HG02870 (cell line): ENCODE measurements around the gene CELSR1.
A peak's percentile ranks its signal among the peaks of the same experiment; 100 is the strongest.

Experiments
- ATAC-seq: cut with Tn5 transposase; IDR thresholded peaks from one replicate; pipeline ENCODE4 v1.9.1; 2021; ENCODE audit warnings: mild to moderate bottlenecking, moderate library complexity; ENCODE audit not compliant: unreplicated experiment

The CELSR1 gene

DNA sequence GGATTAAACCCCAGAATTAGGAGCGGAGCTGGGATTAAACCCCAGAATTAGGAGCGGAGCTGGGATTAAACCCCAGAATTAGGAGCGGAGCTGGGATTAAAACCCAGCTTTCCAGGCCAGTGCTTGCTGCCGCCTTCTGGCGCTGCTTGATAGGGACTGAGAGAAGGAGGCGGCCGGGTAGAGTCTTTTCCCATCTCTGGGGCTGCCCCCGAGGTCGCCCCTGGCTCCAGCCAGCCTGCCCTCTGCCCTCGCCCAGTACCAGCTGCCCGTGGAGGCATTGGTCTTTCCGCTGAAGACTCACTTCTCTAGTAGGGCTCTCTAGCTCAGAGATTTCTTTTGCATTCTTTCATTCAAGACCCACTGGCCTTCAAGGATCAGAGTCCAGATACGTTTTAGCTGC is 196.7 kb downstream of the CELSR1 start:
- no peak for ATAC-seq

DNA sequence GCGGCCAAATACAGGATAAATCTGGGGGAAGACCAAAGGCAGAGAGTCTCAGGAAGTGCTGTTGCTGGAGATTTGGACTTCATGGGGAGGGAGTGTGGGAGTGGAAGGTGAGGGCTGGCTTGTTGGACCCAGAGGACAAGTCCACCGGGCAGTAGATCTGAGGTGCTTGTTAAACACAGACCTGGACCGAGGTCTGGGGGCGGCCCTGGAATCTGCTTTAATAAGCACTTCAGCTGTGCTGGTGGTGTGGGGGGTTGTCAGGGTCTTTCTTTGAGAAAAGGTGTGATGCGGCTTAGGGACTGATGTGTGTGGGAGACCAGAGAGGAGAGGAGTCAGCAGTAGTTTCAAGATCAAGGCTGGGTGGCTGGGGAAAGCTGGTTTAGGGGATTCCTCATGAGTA is 197.5 kb downstream of the CELSR1 start:
- ATAC-seq: no peak

DNA sequence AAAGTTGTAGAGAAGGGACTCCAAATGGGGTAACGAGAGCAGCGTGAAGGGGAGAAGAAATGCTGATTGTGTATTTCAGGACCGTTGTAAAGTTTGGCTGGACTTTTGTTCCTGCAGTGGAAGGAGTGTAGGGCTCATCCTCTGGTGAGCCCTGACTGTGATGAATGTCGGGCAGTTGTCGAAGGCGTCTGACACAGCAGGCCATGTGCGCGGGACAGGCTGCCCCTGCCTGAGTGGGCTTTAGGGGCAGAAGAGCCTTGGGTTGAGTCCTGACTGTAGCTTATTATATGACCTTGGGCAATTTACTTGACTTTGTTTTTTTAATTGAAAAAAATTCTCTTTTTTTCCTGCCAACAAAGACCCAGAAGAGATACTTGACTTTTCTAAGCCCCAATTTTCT is 198.8 kb downstream of the CELSR1 start:
- ATAC-seq: no peak

DNA sequence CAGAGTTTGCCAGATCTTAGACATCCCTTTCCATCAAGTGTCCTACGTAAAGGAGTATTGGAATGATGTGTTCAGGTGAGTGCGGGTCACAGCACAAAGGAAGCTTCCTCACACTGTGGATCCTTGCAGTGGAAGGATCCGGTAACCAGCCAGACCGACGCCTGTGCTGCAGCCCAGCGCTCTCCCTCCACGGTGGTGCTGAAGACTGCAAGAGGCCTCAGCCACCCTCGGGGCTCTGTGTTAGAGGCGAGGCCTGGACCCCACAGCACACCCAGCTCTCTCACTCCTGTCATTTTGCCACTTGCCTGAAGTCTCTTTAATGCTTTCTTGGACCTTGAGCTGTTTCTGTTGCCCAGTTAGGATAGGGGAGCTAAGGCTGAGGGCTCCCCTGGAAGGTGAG is 199.6 kb downstream of the CELSR1 start:
- ATAC-seq: no peak

DNA sequence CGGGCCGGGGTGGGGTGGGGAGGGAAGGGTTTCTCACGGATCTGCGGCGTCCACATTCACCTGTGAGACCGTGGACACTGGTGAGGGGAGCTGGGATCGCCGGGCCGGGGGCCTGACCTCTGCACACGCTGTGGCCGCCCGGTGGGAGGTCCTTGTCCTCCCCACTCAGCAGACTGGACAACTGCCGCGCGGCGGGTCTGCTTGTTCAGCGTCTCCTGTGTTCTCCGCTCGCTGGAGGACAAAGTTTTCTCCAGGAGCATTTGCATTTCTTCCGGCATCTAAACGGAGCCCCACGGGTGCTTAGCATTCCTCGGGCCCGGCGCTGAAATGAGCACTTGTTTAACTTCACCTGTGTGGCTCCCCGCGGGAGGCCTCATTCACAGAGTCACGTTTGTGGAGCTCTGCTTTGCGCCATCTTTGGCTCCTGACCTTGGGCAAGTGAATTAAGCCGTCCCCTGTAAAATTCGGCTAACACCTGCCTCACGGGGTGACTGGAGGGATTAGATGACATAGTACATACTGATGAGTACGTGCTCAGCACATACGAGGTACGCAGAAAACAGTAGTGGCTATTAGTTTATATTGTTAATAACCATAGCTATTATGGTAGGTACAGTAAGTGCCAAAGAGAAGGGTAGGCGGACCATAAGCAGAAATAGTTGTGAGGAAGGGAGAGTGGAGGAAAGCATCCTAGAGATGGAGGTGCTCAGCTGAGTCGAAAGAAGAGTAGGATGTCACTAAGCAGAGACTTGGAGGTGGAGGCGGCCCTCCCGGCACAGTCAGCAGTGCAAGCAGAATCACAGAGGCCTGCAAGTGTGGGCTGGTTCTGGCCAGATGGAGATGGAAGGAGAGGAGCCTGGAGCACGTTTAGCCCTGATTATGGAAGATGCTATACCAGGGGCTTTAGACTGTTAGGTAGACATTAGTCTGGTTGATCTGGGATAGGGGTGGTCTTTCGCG is 201.0 kb downstream of the CELSR1 start:
- no peak for ATAC-seq

DNA sequence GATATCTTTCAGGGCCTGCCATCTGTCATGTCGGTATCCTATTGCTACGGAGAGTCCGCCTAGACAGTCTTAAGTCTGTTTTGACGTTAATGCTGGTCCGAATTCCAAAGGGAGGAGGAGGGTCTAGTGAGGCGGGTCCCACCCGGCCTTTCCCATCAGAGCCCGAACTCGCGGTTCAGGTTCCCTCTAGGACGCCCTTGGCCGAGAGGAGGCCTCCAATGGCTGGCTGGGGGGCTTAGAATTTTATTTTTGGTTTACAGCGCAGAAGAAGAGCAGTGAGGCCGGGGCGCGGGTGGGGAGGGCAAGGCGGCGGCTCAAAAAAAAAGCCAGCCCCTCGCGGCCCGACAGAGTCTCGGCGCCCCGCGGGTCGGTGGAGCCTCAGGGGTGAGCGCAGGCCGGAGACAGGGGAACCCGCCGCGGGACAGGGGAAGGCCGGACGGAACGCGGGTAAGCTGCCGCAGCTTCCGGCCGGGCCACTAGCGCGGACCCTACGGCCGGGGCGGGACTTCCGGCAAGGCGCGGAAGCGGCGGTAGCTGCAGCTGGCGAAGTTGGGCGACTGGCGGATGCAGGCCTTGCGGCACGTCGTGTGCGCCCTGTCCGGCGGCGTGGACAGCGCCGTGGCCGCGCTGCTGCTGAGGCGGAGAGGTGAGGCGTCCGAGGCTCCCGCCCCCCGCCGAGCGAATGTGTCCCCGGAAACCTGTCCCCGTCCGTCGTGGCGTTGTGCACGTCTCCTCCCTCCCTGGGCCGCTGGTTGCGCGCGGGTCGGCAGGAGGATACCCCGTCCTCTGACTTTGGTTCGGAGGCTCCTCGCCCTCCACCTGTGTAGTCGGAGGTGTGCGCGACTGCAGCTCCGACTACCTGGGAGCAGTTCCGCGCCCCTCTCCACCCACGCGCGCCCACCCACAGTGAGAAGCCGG is 202.0 kb downstream of the CELSR1 start, which contains the start of gene TRMU:
Gene TRMU (plus strand): TSS at position 514 of the 918 bp plus-strand sequence. CDS start 51 bp downstream, at position 565.
- ATAC-seq: peak; percentile 81

DNA sequence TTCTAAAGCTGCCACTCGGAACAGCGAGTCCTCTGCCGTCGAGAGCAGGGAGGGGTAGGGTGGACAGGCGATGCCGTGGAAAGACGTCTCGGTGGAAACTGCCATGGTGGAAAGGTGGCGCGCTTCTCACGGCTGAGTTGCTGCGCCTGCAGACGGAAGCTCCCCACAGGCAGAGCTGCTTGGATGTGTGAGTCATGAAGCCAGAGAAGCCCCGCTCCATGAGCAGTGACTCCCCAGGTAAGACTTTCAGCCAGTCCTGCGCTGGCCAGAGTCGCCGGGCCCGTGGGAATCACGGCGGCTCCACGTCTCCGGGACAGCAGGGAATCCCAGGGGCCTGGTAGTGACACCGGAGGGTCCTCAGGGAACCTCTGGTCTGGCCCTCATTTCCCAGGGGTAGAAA is 205.9 kb downstream of the CELSR1 start:
- no peak for ATAC-seq

DNA sequence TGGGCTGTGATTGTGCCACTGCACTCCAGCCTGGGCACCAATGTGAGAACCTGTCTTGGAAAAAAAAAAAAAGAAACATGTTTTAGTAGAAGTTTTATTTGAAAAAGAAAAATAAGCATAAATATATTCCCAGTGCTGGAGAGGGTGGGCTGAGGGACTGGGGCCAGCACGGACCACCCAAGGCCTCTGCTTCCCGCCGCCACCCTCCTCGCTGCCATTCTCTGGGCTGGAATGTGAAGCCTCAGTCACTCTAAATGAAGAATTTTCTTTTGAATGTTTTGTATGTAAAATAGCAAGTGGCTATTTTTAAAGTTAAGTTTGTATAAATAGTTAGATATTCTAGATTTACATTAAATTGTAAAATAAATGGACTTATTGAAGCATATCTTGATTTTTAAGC is 207.0 kb downstream of the CELSR1 start:
- no peak for ATAC-seq

DNA sequence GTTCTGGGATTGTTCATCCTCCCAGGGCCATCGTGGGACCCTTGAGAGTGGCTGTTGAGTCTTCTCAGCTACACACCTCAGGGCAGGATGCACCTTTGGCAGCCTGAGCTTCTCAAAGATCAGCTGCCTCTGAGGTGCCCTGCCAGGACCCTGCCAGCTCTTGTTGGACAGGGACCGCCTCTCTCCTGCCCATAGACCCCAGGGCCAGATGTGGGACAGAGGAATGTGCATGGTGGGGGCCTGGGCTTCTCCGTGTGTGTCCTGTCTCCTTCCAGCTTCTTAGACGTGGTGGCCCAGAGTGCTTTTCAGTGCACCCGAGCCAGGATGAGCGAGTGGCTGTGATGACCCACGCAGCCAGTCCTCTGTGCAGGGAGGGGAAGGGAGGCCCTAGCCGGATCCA is 207.8 kb downstream of the CELSR1 start:
- no peak for ATAC-seq

DNA sequence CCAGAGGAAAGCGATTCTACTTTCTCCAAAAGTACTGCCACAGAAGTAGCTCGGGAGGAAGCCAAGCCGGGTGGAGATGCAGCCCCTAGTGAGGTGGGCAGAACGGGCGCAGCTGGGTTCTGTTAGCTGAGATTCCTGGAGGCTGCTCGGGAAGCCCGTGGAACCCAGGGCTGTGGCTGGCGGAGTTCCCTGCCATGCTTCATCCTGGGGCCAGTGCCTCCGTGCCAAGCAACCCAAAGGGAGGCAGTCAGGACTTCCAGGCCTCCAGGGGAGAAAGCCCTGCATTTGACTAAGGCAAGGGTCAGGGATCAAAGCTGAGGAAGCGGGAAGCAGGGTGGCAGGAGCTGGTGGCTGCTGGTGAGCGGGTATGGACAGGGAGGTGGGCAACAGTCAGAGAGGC is 208.6 kb downstream of the CELSR1 start:
- no peak for ATAC-seq

DNA sequence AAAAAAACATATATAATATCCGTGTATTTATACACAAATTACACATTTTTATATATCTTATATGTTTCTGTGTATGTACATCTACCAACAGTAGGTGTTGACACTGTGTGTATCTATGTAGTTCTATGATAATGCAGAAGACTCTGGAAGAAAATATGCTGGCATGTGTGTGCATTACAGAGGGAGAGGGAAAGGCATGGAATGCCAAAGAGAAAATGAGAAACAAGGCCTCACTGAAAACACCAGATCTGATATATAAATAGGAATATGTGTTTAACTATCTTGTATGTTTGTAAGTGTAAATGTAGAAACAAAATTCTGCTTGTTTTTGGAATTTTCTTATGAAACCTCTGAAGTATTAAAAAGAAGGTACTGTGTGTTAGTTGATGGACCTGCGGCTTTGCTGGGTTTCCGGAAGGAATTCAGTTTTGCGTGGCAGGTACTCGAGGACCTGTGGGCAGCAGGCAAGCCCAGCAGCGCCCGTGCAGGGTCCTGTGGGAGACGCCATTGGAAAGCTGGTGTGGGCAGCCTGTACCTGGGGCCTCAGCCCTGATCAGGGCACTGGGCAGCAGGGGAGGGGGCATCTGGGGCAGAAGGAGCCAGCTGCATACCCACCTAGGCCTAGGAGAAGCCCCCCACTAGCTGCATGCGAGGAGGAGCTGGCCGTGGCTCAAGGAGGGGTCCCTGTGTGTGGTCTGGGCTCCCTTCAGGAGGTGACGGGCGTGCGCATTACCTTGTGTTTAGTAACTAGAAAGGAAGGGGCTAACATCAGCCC is 209.5 kb downstream of the CELSR1 start:
- no peak for ATAC-seq

DNA sequence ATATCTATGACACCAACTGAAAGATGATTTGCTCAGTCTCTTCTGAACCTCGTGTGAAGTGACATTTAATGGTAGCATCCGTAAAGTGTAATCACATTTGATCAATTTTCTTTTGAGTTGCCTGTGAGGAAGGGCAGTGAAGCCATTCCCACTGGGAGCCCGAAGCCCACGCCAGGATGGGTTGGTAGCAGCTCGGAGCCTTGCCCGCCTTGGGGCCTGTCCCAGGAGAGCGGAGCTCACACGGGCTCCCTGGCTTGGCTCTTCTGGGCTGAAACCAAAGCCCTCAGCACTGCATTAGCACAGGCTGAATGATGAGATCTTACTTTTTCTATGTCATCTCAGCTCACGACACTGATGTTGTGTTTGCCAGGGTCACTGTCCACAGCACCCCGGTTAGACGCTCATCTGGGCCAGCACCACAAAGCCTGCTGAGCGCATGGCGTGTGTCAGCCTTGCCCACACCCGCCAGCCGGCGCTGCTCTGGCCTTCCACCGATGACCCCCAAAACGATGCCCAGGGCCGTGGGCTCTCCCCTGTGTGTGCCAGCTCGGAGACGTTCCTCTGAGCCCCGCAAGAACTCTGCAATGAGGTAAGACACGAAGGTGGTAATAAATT is 211.2 kb downstream of the CELSR1 start:
- ATAC-seq: no peak

DNA sequence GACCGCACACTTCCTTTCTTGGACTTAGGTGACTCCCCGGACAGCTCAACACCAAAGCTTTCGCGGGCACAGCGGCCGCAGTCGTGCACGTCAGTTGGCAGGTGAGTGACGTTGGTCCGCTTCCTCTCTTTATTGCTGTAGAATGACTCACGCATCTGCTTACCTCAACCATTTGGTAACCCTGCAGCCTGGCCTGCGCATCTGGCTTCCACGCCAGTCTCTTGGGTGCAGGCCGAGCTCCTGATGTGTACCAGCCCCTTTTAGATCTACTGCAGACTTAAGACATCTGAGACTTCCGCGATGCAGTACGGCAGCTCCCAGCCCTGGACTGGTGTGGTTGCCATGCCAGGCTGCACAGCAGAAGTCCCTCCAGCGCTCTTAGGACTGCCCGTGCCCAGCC is 214.3 kb downstream of the CELSR1 start:
- no peak for ATAC-seq

DNA sequence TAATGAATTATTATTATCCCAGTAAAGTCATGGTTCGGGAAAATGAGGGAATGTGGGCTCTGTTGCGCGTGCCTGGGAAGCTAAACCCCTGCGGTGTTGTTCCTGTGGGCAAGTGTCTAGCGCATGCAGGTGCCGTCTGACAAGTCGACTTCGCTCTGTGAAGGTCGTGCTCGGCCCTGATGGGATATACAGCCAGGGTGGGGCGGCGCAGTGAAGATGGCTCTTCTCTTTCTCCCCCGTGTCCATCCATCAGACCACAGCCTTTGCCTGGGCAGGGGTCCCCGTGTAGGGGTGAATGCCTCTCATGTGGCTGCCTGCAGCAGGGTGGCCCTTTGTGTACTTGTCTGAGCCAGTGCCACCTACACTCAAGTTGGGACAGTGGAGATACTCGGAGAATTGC is 214.7 kb downstream of the CELSR1 start:
- no peak for ATAC-seq

DNA sequence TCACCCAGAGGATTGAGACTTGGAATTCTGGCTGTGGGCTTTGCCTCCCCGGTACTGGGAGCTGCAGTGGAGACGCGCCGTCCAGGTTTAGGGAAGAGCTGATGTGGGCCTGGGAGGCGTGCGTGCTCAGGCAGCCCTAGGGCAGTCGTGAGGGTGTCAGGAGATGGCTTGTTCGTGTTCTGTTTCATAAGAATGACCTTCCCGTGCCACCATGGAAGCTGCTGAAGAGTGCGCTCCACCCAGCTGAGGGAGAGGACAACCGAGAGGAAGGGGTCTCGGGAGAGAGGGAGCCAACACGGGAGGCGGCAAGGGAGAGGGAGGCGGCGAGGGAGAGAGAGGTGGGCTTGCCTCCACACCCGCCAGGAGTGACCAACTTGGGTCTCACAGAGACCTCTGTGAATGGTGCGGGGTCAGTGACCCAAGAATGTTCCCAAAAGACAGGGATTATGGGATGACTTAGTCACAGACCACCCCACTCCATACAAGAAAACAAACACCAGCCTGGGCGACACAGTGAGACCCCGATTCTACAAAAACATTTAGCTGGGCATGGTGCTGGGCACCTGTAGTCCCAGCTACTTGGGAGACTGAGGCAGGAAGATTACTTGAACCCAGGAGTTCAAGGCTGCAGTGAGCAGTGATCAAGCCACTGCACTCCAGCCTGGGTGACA is 216.6 kb downstream of the CELSR1 start:
- ATAC-seq: no peak

DNA sequence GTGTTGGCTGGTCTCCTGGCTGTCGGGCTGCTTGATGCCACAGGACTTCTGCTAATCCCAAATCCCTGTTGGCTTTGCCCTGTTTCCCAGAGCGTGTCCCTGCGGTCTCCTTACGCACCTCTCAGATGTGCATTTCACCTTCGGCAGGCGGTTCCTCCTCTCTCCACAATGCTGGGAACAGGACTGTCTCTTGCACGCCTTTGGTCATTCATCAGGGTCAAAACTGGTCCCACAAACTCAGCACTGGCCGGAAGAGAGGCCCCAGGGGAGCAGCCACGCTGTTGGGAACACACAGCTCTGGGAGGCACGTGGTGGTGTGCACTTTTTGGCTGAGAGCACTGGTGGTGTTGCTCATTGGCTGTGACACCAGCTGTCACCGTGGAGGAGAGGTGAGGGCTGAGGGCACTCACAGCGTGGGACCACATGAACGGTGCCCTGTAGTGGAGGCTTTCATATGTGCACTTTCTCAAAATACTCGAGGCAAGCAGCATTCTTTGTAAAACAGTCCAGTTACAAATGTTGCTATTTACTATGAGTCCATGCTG is 217.2 kb downstream of the CELSR1 start:
- ATAC-seq: no peak

DNA sequence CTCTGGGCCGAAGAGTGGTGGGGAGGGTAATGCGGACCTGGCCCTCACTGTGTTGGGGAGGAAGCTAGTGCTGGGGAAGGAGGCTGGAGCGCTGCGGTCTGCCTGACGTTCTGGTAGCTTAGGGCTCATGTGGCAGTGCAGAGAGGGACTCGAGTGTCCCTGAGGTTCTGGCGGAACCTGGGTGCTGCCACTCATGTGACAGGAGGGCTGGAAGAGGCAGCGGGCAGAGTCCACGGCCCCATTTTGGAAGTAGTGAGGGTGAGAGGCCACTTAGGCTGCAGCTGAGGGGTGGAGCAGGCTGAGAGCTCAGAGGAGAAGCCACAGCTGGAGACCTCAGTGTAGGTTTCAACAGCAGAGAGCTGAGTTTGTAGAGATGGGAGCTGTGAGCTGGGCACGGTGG is 218.1 kb downstream of the CELSR1 start:
- no peak for ATAC-seq

DNA sequence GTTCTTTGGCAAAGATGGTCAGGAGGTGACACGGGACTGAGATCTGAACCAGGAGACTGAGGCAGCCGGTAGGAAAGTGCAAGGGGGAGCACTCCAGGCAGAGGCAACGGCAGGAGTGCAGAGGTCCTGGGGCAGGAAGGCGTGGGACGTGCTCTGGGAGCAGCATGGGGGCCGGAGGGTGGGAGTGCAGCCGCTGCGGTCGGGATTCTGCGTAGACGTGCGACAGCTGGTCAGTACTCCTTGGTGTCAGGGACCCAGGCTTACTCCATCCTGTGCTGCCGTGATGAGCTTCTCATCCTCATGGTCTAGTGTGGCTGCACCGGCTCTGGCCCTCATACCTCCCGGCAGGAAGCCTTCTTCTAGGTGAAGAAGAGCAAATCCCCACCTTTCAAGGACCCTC is 218.8 kb downstream of the CELSR1 start:
- no peak for ATAC-seq

DNA sequence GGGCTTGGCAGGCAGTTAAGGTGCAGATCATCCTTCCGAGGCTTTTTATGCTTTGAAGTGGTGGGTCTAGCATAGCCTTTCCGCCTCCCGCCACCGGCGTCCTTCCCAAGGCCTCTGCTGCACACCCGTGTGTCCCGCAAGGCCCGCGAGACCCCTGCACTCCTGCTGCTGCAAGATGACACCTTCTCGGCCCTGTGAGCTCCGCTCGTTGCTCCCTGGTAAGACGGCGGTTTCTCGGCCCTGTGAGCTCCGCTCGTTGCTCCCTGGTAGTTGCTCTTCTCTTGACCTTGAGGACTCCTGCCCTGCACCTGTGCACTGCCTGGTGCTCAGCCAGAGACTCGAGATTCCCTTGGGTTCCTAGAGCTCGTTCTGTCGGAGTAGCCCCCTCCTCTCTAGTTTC is 219.8 kb downstream of the CELSR1 start:
- no peak for ATAC-seq

DNA sequence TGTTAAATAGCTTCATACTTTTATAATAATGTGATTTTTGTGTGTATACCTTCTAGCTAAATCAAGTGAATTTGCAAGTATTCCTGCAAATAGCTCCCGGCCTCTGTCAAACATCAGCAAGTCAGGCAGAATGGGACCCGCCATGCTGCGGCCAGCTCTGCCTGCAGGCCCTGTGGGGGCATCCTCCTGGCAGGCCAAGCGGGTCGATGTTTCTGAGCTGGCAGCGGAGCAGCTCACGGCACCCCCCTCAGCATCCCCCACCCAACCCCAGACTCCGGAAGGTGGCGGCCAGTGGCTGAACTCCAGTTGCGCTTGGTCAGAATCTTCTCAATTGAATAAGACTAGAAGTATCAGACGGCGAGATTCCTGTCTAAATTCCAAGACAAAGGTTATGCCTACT is 221.4 kb downstream of the CELSR1 start:
- no peak for ATAC-seq
